Progenitor cell of endocrine pancreas (in vitro differentiated cells): ENCODE measurements around the gene NUP133. TPM values are rescaled to one million over a fixed set of nuclear protein-coding genes. Genes with fewer than 3 reads are reported as not detected.

Experiments used
- DNase-seq: peaks from one replicate; pipeline ENCODE4 v3.0.0; 2021; ENCODE audit warnings: low spot score; ENCODE audit not compliant: unreplicated experiment
- H3K27ac Mint-ChIP-seq: 2 replicates; pipeline ENCODE4 v1.8.0; 2021; ENCODE audit warnings: mild to moderate bottlenecking, moderate library complexity, mixed read lengths
- H3K27me3 Mint-ChIP-seq: 2 replicates; pipeline ENCODE4 v1.8.0; 2021; ENCODE audit warnings: mixed read lengths
- H3K36me3 Mint-ChIP-seq: 2 replicates; pipeline ENCODE4 v1.8.0; 2022; ENCODE audit warnings: mixed read lengths; ENCODE audit not compliant: insufficient read depth
- H3K4me1 Mint-ChIP-seq: 2 replicates; pipeline ENCODE4 v1.8.0; 2021; ENCODE audit warnings: low read depth, mixed read lengths
- H3K4me3 Mint-ChIP-seq: 2 replicates; pipeline ENCODE4 v1.8.0; 2021; ENCODE audit warnings: low read depth, mild to moderate bottlenecking, moderate library complexity, mixed read lengths
- H3K9me3 Mint-ChIP-seq: 2 replicates; pipeline ENCODE4 v1.8.0; 2021; ENCODE audit warnings: low read depth, mixed read lengths
- total RNA-seq: library from RNA; stranded (reverse); gene quantifications from 2 replicates; pipeline ENCODE4 v1.2.1, GENCODE V29; 2021
- TF ChIP-seq, protein P1 (sequence below): fragments of 200-600 bp; sonication (generic); IDR thresholded peaks from one replicate; pipeline ENCODE4 v1.5.0; 2021; ENCODE audit warnings: antibody characterized with exemption, mild to moderate bottlenecking; ENCODE audit not compliant: unreplicated experiment

Gene NUP133
- total RNA-seq, 1 donor from 2014 or later: 53.5 TPM

DNA sequence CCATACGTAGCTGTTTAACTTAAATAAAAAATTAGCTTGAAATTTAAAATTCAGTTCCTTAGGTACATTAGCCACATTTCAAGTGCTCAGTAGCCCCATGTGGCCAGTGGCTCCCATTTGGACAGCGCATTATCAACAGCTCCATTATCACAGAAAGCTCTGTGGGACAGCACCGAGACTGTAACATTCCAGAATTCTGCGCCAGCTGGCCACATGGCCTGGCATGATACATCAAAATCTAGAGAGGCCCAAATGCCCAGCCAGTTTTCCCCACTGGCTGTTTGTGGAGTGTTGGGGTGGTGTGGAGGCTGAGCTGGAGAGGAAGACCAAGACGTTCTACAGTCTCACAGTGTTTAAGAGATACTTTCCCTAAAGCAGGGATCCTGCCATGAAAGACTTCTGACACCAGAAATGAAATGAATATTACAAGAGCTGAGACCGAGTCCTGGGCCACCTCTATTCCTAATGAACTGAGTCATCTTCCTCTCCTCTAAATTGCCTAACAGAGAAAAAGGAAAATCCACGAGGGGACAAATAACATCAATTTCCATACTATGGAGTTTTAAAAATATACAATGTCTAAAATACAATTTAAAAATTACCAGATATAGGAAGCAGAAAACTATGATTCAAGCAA is 47.0 kb downstream of the NUP133 start:
- H3K27me3 Mint-ChIP-seq: no peaks in the 10 kb centered on the region

DNA sequence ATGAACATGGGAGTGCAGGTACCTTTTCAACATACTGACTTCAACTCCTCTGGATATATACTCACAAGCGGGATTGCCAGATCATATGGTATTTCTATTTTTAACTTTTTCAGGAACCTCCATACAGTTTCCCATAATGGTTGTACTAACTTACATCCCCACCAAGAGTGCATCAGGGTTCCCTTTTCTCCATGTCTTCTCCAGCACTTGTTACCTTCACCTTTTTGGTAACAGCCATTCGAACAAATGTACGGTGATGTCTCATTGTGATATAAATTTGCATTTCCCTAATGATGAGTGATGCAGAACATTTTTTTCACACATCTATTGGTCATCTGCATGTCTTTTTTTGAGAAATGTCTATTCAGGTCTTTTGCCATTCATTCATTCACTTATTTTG is 48.3 kb downstream of the NUP133 start:
- H3K4me3 Mint-ChIP-seq: no peak overlapping the region
- DNase-seq: no peak
- H3K4me1 Mint-ChIP-seq: no peaks in the 10 kb centered on the region
- no peaks in the 10 kb centered on the region for H3K9me3 Mint-ChIP-seq
- peaks cover 40% of the 10 kb centered on the region for H3K36me3 Mint-ChIP-seq
- TF ChIP-seq, protein P1, sequence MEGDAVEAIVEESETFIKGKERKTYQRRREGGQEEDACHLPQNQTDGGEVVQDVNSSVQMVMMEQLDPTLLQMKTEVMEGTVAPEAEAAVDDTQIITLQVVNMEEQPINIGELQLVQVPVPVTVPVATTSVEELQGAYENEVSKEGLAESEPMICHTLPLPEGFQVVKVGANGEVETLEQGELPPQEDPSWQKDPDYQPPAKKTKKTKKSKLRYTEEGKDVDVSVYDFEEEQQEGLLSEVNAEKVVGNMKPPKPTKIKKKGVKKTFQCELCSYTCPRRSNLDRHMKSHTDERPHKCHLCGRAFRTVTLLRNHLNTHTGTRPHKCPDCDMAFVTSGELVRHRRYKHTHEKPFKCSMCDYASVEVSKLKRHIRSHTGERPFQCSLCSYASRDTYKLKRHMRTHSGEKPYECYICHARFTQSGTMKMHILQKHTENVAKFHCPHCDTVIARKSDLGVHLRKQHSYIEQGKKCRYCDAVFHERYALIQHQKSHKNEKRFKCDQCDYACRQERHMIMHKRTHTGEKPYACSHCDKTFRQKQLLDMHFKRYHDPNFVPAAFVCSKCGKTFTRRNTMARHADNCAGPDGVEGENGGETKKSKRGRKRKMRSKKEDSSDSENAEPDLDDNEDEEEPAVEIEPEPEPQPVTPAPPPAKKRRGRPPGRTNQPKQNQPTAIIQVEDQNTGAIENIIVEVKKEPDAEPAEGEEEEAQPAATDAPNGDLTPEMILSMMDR: no peak
- H3K27me3 Mint-ChIP-seq: no peaks in the 10 kb centered on the region
- no peak overlapping the region for H3K27ac Mint-ChIP-seq

More for the DNA sequence above, 47.0 kb downstream of the NUP133 start:
- H3K36me3 Mint-ChIP-seq: peaks cover 42% of the 10 kb centered on the region
- TF ChIP-seq, protein P1: no peak
- no peaks in the 10 kb centered on the region for H3K9me3 Mint-ChIP-seq
- no peak for DNase-seq
- H3K4me1 Mint-ChIP-seq: no peaks in the 10 kb centered on the region
- no peak overlapping the region for H3K27ac Mint-ChIP-seq
- no peak overlapping the region for H3K4me3 Mint-ChIP-seq

DNA sequence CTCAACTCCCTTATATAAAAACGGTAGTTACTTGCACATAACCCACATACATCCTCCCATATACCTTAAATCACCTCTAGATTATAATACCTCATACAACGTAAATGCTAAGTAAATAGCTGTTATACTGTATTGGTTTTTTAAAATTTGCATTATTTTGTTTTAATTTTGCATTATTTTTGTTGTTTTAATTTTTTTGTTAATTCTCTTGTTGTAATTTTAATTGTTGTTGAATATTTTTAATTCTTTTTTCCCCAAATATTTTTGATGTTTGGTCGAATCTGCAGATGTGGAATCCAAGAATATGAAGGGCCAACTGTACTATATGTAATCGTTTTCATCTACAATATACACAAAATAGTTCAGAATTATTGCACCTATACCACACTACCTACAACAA is 50.7 kb downstream of the NUP133 start:
- TF ChIP-seq, protein P1: no peak
- Mint-ChIP-seq H3K4me3 (no peak overlapping the region), H3K36me3 (peaks cover 30% of the 10 kb centered on the region), H3K27me3 (no peaks in the 10 kb centered on the region), H3K9me3 (no peaks in the 10 kb centered on the region), H3K4me1 (no peaks in the 10 kb centered on the region), H3K27ac (no peak overlapping the region)
- no peak for DNase-seq

DNA sequence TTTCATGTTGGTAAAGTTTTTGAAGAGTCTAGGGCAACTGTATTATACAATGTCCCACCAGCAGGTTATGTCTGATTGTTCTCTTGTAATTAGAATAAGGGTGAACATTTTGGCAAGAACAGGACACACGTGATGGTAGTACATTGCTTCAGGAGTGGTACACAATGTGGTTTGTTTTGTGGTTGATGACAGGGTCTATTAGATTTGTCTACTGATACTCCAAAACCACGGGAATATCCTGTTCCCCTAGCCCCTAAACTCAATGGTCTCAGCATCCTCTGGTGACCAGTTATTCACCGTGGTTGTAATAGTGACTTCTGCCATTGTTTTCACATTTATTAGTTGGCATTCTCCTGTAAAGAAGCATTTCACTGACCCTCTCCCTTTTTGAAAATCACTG is 52.1 kb downstream of the NUP133 start:
- peak overlapping the region; percentile 61 for H3K27ac Mint-ChIP-seq
- no peaks in the 10 kb centered on the region for H3K27me3 Mint-ChIP-seq
- H3K4me1 Mint-ChIP-seq: no peaks in the 10 kb centered on the region
- no peaks in the 10 kb centered on the region for H3K9me3 Mint-ChIP-seq
- H3K4me3 Mint-ChIP-seq: no peak overlapping the region
- peaks cover 22% of the 10 kb centered on the region for H3K36me3 Mint-ChIP-seq
- TF ChIP-seq, protein P1: no peak
- DNase-seq: no peak

DNA sequence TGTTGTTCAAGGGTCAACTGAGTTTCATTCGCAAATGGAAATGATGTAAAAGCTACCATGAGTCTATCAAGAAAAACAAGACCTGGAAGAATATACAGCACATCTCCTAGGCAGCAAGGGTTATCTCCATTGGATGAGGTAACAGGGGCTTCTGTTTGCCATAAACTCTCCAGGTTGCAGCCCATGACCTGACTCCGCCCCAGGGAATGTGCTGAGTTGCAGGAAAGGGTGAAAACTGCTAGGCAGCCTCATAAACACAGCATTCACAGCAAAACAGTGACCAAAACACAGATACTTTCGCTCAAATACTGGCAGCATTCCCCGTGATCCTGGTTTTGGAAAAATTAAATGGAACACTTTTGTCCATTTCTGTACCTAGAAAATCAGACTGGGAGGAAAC is 54.1 kb downstream of the NUP133 start:
- H3K4me1 Mint-ChIP-seq: no peaks in the 10 kb centered on the region
- H3K9me3 Mint-ChIP-seq: no peaks in the 10 kb centered on the region
- no peak overlapping the region for H3K4me3 Mint-ChIP-seq
- DNase-seq: no peak
- H3K27me3 Mint-ChIP-seq: no peaks in the 10 kb centered on the region
- TF ChIP-seq, protein P1: no peak
- H3K36me3 Mint-ChIP-seq: peaks cover 12% of the 10 kb centered on the region
- H3K27ac Mint-ChIP-seq: no peak overlapping the region
